ENCODE measurements around the gene GALNT10.

- TF ChIP-seq, protein P1, sequence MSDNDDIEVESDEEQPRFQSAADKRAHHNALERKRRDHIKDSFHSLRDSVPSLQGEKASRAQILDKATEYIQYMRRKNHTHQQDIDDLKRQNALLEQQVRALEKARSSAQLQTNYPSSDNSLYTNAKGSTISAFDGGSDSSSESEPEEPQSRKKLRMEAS (CRISPR knock-in tag; IDR thresholded peaks at IDR 0.05): no peak
- TF ChIP-seq, protein P2, sequence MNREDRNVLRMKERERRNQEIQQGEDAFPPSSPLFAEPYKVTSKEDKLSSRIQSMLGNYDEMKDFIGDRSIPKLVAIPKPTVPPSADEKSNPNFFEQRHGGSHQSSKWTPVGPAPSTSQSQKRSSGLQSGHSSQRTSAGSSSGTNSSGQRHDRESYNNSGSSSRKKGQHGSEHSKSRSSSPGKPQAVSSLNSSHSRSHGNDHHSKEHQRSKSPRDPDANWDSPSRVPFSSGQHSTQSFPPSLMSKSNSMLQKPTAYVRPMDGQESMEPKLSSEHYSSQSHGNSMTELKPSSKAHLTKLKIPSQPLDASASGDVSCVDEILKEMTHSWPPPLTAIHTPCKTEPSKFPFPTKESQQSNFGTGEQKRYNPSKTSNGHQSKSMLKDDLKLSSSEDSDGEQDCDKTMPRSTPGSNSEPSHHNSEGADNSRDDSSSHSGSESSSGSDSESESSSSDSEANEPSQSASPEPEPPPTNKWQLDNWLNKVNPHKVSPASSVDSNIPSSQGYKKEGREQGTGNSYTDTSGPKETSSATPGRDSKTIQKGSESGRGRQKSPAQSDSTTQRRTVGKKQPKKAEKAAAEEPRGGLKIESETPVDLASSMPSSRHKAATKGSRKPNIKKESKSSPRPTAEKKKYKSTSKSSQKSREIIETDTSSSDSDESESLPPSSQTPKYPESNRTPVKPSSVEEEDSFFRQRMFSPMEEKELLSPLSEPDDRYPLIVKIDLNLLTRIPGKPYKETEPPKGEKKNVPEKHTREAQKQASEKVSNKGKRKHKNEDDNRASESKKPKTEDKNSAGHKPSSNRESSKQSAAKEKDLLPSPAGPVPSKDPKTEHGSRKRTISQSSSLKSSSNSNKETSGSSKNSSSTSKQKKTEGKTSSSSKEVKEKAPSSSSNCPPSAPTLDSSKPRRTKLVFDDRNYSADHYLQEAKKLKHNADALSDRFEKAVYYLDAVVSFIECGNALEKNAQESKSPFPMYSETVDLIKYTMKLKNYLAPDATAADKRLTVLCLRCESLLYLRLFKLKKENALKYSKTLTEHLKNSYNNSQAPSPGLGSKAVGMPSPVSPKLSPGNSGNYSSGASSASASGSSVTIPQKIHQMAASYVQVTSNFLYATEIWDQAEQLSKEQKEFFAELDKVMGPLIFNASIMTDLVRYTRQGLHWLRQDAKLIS (CRISPR knock-in tag; IDR thresholded peaks at IDR 0.05; ENCODE audit: borderline replicate concordance): no peak
- TF ChIP-seq, protein P3, sequence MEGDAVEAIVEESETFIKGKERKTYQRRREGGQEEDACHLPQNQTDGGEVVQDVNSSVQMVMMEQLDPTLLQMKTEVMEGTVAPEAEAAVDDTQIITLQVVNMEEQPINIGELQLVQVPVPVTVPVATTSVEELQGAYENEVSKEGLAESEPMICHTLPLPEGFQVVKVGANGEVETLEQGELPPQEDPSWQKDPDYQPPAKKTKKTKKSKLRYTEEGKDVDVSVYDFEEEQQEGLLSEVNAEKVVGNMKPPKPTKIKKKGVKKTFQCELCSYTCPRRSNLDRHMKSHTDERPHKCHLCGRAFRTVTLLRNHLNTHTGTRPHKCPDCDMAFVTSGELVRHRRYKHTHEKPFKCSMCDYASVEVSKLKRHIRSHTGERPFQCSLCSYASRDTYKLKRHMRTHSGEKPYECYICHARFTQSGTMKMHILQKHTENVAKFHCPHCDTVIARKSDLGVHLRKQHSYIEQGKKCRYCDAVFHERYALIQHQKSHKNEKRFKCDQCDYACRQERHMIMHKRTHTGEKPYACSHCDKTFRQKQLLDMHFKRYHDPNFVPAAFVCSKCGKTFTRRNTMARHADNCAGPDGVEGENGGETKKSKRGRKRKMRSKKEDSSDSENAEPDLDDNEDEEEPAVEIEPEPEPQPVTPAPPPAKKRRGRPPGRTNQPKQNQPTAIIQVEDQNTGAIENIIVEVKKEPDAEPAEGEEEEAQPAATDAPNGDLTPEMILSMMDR (IDR thresholded peaks at IDR 0.05): no peak
- TF ChIP-seq, protein P4, sequence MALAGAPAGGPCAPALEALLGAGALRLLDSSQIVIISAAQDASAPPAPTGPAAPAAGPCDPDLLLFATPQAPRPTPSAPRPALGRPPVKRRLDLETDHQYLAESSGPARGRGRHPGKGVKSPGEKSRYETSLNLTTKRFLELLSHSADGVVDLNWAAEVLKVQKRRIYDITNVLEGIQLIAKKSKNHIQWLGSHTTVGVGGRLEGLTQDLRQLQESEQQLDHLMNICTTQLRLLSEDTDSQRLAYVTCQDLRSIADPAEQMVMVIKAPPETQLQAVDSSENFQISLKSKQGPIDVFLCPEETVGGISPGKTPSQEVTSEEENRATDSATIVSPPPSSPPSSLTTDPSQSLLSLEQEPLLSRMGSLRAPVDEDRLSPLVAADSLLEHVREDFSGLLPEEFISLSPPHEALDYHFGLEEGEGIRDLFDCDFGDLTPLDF (CRISPR knock-in tag; IDR thresholded peaks at IDR 0.05): no peak
- TF ChIP-seq HMGA2 (CRISPR knock-in tag; IDR thresholded peaks at IDR 0.05) (no peak), ESRRA (CRISPR knock-in tag; IDR thresholded peaks at IDR 0.05; ENCODE audit: borderline replicate concordance) (no peak), NR2C2 (CRISPR knock-in tag; IDR thresholded peaks at IDR 0.05) (no peak), CBFB (CRISPR knock-in tag; IDR thresholded peaks at IDR 0.05; ENCODE audit: low read depth) (no peak), SP1 (CRISPR knock-in tag; conservative IDR thresholded peaks at IDR 0.05) (no peak), ETV6 (CRISPR knock-in tag; IDR thresholded peaks at IDR 0.05) (no peak), TEAD4 (CRISPR knock-in tag; IDR thresholded peaks at IDR 0.05) (no peak)
- TF ChIP-seq, protein P5, sequence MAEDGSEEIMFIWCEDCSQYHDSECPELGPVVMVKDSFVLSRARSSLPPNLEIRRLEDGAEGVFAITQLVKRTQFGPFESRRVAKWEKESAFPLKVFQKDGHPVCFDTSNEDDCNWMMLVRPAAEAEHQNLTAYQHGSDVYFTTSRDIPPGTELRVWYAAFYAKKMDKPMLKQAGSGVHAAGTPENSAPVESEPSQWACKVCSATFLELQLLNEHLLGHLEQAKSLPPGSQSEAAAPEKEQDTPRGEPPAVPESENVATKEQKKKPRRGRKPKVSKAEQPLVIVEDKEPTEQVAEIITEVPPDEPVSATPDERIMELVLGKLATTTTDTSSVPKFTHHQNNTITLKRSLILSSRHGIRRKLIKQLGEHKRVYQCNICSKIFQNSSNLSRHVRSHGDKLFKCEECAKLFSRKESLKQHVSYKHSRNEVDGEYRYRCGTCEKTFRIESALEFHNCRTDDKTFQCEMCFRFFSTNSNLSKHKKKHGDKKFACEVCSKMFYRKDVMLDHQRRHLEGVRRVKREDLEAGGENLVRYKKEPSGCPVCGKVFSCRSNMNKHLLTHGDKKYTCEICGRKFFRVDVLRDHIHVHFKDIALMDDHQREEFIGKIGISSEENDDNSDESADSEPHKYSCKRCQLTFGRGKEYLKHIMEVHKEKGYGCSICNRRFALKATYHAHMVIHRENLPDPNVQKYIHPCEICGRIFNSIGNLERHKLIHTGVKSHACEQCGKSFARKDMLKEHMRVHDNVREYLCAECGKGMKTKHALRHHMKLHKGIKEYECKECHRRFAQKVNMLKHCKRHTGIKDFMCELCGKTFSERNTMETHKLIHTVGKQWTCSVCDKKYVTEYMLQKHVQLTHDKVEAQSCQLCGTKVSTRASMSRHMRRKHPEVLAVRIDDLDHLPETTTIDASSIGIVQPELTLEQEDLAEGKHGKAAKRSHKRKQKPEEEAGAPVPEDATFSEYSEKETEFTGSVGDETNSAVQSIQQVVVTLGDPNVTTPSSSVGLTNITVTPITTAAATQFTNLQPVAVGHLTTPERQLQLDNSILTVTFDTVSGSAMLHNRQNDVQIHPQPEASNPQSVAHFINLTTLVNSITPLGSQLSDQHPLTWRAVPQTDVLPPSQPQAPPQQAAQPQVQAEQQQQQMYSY (CRISPR knock-in tag; IDR thresholded peaks at IDR 0.05): no peak
- TF ChIP-seq, protein P6, sequence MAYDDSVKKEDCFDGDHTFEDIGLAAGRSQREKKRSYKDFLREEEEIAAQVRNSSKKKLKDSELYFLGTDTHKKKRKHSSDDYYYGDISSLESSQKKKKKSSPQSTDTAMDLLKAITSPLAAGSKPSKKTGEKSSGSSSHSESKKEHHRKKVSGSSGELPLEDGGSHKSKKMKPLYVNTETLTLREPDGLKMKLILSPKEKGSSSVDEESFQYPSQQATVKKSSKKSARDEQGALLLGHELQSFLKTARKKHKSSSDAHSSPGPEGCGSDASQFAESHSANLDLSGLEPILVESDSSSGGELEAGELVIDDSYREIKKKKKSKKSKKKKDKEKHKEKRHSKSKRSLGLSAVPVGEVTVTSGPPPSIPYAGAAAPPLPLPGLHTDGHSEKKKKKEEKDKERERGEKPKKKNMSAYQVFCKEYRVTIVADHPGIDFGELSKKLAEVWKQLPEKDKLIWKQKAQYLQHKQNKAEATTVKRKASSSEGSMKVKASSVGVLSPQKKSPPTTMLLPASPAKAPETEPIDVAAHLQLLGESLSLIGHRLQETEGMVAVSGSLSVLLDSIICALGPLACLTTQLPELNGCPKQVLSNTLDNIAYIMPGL (CRISPR knock-in tag; IDR thresholded peaks at IDR 0.05): no peak
Observed at GRCh38 chr5:154396128-154396527, 205.6 kb downstream of the GALNT10 start.

Measured in WTC11 (cell line).